COLO668 (cell line): ENCODE measurements around the gene TMC1.
A peak's percentile ranks its signal among the peaks of the same experiment; 100 is the strongest.

ENCODE experiments used
- DNase-seq: peaks from one replicate; lab custom pipeline; 2025; ENCODE audit not compliant: unreplicated experiment; lab: John Stamatoyannopoulos, UW

The TMC1 gene

DNA sequence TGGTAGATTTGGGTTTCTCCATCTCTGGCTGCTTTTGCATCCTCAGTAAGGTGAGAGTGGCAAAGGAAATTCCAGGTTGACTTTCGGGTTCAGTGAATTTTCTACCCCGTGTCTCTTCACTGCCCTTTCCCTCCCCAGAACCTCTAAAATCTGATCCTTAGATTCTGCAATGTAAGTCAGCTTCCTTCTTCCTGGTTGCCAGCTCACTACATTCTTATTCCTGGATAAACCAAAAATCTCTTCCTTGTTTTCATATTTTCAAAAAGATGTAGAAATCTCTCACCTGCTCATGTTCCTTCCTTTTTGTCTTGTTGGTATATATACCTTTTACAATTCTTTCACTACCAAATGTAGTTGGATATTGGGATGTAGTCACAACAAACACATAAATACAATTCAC is 145.8 kb downstream of the TMC1 start:
- DNase-seq: no peak

- no peak for DNase-seq
Observed at GRCh38 chr9:72674961-72675360, 153.6 kb downstream of the TMC1 start.

DNA sequence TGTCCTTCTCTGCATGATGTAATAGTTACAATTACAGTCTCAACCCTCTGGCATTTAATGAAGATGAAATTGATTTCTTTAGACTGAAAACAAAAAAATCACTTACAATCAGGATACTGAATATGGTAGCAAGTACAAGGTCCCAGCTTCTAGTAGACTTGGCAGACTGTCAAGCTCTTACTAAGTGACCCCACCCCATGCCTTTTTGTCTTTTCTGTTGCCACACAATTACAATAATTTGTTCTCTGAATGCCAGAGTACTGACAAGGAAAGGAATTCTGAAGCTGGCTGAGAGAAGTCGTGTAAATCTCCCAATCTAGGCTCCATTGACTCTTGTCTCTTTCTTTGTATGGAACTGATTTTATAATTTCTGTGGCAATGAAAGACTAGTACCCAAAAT is 154.2 kb downstream of the TMC1 start:
- no peak for DNase-seq

GRCh38 chr9:72680593-72681282 is 159.3 kb downstream of the TMC1 start:
- no peak for DNase-seq

- DNase-seq: no peak
Observed at GRCh38 chr9:72681283-72681630, 159.8 kb downstream of the TMC1 start.

DNA sequence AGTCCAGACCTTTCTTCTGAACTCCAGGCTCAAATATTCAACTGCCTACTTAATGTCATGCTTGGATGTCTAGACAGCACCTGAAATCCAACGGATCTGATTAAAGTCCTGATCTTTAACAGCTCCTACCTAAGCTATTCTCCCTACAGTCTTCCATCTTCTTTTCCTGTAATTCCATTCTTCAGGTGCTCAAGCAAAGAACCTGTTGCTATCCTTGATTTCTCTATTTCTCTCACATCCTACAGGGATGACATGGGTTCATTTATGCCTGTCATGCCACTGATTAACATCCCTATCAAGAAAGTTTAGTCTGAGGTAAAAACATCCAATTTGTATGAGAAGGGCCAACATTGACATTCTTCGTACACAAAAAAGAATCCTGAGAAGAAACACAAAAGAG is 163.2 kb downstream of the TMC1 start:
- DNase-seq: no peak

DNA sequence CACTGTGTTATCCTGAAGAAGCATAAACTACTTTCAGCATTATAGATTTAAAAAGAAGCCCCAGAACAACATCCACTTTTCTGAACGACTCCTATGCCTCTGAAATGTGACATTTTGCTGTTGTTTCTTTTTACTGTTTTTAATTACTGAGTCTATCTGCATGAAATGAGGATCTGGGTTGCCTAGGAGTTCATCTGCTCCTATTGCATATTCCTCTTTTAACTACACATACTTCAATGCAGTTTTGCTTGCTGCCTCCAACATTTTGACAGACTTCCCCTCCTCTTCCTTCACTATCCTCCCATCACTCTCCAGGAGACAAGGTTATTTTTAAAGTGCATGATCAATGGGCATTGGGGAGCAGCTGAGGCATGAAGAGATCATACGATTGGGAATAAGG is 164.5 kb downstream of the TMC1 start:
- DNase-seq: no peak

DNA sequence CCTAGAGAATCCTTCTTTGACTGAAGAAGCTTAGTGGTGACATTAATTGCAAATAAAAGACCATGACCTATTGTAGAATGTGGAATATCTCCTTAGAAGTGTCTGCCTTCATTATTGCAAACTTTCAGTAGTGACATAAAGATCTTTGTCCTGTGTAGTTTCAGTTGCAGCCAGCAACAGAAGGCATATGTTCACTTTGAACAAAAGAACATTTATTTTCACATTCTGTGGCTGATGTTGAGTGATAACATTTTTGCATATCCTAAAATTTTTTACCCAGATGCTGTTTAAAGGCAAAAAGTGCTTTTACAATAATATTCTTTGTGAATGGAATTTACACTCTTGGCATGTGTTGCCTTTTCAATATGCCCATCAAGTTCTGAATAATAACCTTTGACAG is 165.9 kb downstream of the TMC1 start:
- no peak for DNase-seq

DNA sequence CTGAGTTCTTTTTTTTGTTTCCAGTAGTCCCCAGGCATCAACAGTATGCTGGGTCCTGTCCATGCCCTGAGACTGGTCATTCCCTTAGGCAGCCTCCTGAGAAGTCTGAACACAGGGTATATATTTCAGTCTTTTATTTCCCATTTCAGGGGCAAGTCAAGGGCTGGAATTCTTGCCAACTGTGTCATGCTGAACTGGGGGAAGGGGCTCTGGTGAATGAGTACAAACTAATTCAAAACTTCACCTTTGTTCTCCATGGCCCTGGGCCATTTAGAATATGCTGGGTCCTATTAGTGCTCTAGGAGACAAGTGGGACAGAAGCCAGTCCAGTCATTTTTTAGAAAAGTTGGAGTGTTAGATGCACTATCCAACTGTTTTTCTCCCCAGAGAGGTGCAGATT is 170.3 kb downstream of the TMC1 start:
- DNase-seq: no peak

DNA sequence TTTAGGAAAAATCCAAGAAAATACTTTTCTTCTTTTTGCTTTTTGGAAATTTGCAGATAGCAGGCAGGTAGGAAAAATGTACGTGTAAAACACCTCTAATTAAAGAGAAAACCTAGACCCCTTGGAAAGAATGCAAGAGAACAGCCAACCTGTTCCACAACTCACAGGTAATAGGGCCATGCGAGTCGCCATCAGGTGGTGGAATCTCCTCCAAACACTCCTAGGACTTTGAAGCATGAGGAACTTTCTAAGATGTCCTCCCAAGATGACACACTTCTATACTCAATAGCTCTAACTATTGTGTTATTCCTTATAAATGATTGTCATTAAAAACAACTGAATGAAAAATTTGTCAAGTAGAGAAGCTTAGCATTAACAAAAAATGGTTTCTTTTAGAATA is 174.0 kb downstream of the TMC1 start:
- DNase-seq: no peak

- no peak for DNase-seq
Observed at GRCh38 chr9:72696511-72696910, 175.1 kb downstream of the TMC1 start.

DNA sequence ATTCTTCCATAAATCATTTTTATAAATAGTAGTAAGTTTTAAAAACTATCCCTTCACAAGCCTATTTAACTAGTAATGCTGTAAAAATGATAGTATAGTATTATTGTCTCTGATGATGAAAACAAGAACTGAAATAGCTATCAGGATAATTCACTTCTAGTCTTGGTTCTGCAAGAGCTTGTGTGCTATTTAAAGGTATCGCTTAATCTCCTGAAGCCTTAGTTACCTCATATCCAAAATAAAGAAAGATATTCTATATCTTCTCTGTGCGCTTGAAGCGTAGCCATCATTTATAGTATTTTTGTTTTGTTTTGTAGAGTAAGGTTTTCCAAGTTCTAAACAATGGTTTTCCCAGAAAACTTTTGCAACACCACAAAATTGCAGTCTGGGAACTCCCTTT is 180.1 kb downstream of the TMC1 start:
- DNase-seq: no peak

- no peak for DNase-seq
Observed at GRCh38 chr9:72703574-72703973, 182.2 kb downstream of the TMC1 start.

GRCh38 chr9:72704688-72705375 is 183.4 kb downstream of the TMC1 start:
- DNase-seq: no peak

- peak; percentile 2 for DNase-seq
Observed at GRCh38 chr9:72718503-72718902, 197.1 kb downstream of the TMC1 start.

GRCh38 chr9:72721067-72721466 is 199.7 kb downstream of the TMC1 start:
- no peak for DNase-seq

DNA sequence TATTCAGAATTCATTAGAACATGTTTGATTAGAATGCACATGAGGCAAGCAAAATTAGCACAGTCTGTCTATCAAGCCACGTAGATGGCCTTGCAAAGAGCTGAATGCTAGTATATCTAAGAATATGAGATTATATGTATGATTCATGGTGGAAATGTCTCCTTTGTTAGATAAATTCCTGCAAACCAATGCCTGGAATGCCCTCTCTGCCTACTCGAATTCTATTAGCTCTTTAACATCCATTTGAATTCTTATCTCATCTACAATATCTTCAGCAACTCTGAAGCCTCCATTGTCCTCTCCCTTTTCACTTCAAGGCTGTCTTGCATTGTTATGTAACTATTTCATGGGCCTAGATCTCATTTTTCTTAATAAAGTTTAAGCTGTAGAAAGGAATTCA is 205.5 kb downstream of the TMC1 start:
- DNase-seq: no peak

DNA sequence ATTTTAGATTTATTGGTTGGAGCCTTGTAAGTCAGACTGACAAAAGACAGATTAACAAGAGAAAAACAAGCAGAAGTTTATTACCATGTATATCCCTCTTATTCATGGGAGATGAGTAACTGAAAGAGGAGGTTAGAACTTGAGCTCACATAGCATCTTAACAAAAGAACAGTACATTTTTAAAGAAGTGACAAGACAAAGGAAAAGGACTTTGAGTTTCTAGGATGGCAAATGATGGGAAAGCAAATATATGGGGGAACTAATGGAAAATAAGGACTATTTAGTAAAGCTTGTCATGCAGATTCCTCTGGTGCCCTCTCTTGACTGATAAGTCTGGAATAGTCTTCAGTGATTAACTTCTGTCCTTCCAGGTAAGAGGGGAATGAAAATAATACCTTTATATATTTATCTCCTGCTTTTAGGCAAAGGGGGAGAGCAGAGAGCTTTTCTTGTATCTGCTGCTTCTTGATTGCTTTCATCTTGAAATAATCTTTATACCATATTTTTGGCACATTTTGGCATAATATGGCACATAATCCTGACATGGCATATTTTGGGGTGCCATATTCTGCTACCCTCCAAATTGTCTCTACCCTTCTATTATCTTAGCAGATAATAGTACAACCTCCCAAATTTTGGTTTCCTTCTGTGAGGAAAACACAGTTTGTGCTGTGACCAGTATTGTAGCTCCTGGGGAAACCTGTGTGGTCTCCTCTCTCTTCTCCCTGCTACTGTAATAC is 206.8 kb downstream of the TMC1 start:
- no peak for DNase-seq

GRCh38 chr9:72733895-72734294 is 212.5 kb downstream of the TMC1 start:
- DNase-seq: no peak

DNA sequence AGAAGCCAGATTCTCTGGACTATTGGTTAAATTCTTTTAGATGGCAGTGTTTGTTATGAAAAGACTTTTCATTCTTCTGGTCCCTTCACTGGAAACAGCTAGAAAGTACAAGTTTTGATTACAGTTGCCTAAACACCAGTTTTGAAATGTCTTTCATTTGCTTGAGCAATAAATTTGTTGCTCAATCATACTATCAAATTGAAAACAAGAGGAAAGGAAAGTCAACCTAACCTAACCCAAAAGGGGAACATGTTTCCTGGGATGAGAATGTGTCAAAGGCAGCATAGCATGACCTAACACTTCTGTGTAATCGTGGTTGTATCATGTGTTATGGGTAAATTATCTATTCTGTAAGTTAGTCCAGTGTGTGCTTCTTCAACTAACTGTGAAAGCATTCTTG is 213.2 kb downstream of the TMC1 start:
- no peak for DNase-seq

- no peak for DNase-seq
Observed at GRCh38 chr9:72743836-72744235, 222.4 kb downstream of the TMC1 start.

- no peak for DNase-seq
Observed at GRCh38 chr9:72749276-72749675, 227.9 kb downstream of the TMC1 start.
